HepG2 (cell line): Measurements from ENCODE around the gene NACC2. TPM values are rescaled to one million over a fixed set of nuclear protein-coding genes. Genes with fewer than 3 reads are reported as not detected.
A peak's percentile ranks its signal among the peaks of the same experiment; 100 is the strongest.

ENCODE experiments used
- ATAC-seq: fragments of 200-7000 bp; cut with Tn5 transposase; 3 replicates; pipeline ENCODE4 v1.9.1; 2020; ENCODE audit warnings: mild to moderate bottlenecking, moderate library complexity
- BruUV-seq: library from RNA; stranded (reverse); fragments of 400-500 nt; replicated peaks from 2 replicates; lab custom pipeline; 2021; lab: Mats Ljungman, UMichigan
- CTCF ChIA-PET: fragments of 300-600 bp; formaldehyde crosslinking; extraction: SDS; loops from one replicate; lab custom pipeline; 2021; ENCODE audit warnings: low total read pairs, inconsistent platforms, low intra/inter-chr PET ratio; lab: Yijun Ruan, JAX
- POLR2A ChIA-PET: fragments of 350-600 bp; sonication (Branson Sonifier 250); formaldehyde crosslinking; loops from one replicate; lab custom pipeline; 2020; ENCODE audit warnings: antibody characterized with exemption, inconsistent platforms; lab: Yijun Ruan, JAX
- DNase-seq: peaks from one replicate; pipeline ENCODE4 v3.0.0-alpha.2; 2015; ENCODE audit warnings: low spot score
- FAIRE-seq: peaks from 3 replicates; lab custom pipeline; 2011; peaks lifted over from hg19 to GRCh38; lab: Jason Lieb, UNC
- H2AFZ ChIP-seq: one replicate; pipeline ENCODE4 v1.6.1; 2011; ENCODE audit warnings: low read length, inconsistent platforms
- H3K27ac ChIP-seq: fragments of 300-600 bp; 3 replicates; pipeline ENCODE4 v1.8.0; 2011; ENCODE audit warnings: mixed run types, mild to moderate bottlenecking, mixed read lengths, low read length, inconsistent platforms; ENCODE audit not compliant: insufficient read depth; ENCODE audit errors: extremely low read length
- H3K27me3 ChIP-seq, 2 experiments: fragments of 200-600 bp in 1 of 2; 2 replicates in 1 of 2; 3 replicates in 1 of 2; pipeline versions ENCODE4 v1.6.0 to v1.8.0; 2011; ENCODE audit warnings: low read length in 2 of 2, mild to moderate bottlenecking in 2 of 2, moderate library complexity in 2 of 2, inconsistent platforms in 1 of 2; ENCODE audit not compliant: insufficient read depth in 2 of 2, control insufficient read depth in 1 of 2
- H3K36me3 ChIP-seq, 2 experiments: fragments of 200-600 bp in 1 of 2; replicated peaks in 1 of 2; 2 replicates in 1 of 2; 3 replicates in 1 of 2; pipeline versions ENCODE4 v1.5.1 to v1.8.0; 2011; ENCODE audit warnings: low read length in 2 of 2, inconsistent platforms in 1 of 2; ENCODE audit not compliant: insufficient read depth in 2 of 2, control insufficient read depth in 1 of 2
- H3K4me1 ChIP-seq: 2 replicates; pipeline ENCODE4 v1.5.1; 2012; ENCODE audit warnings: low read length, inconsistent platforms; ENCODE audit not compliant: insufficient read depth
- H3K4me2 ChIP-seq: 2 replicates; pipeline ENCODE4 v1.6.0; 2011; ENCODE audit warnings: low read depth, low read length, inconsistent platforms
- H3K4me3 ChIP-seq, 3 experiments: fragments of 200-600 bp in 1 of 3; sonication (generic), shearing (Covaris generic) in 1 of 3; replicated peaks in 1 of 3; 2 replicates each; pipeline ENCODE4 v1.5.1; 2011 to 2016; ENCODE audit warnings: low read length in 3 of 3, inconsistent platforms in 2 of 3, low read depth in 2 of 3, mild to moderate bottlenecking in 2 of 3, control low read depth in 1 of 3, mixed read lengths in 1 of 3; ENCODE audit not compliant: insufficient read depth in 1 of 3
- H3K79me2 ChIP-seq: one replicate; pipeline ENCODE4 v1.6.1; 2011; ENCODE audit warnings: low read length, inconsistent platforms; ENCODE audit not compliant: insufficient read depth
- H3K9ac ChIP-seq: 2 replicates; pipeline ENCODE4 v1.6.0; 2011; ENCODE audit warnings: mild to moderate bottlenecking, low read depth, low read length, inconsistent platforms; ENCODE audit not compliant: insufficient read depth
- H3K9me3 ChIP-seq: 2 replicates; pipeline ENCODE4 v1.5.1; 2012; ENCODE audit warnings: mild to moderate bottlenecking, low read length
- H4K20me1 ChIP-seq: 2 replicates; pipeline ENCODE4 v1.6.0; 2011; ENCODE audit warnings: inconsistent platforms, mild to moderate bottlenecking, low read length, moderate library complexity; ENCODE audit not compliant: insufficient read depth
- AGO2 ChIP-seq: fragments of 200-400 bp; formaldehyde crosslinking; optimal IDR thresholded peaks from 2 replicates; pipeline ENCODE3; 2017; ENCODE audit warnings: mild to moderate bottlenecking, low read depth, low read length, moderate library complexity
- ATAD3A ChIP-seq: sonication (generic); formaldehyde crosslinking; IDR thresholded peaks from 2 replicates; pipeline ENCODE4 v1.4.0; 2020; ENCODE audit warnings: missing genetic modification reagents
- ATF1 ChIP-seq: IDR thresholded peaks from 2 replicates; pipeline ENCODE4 v1.6.1; 2016; ENCODE audit warnings: mild to moderate bottlenecking, control low read depth
- MAFK ChIP-seq, 2 experiments: IDR thresholded peaks in 1 of 2; conservative IDR thresholded peaks in 1 of 2; 2 replicates each; pipeline ENCODE4 v1.6.1; 2011; ENCODE audit warnings: improper control_type of control experiment in 2 of 2, low read length in 2 of 2
- MXD4 ChIP-seq: IDR thresholded peaks from 2 replicates; pipeline ENCODE4 v1.6.1; 2016; ENCODE audit warnings: mild to moderate bottlenecking, missing biosample characterization, missing genetic modification reagents
- NFKB2 ChIP-seq: sonication (generic); formaldehyde crosslinking; IDR thresholded peaks from 2 replicates; pipeline ENCODE4 v1.4.0; 2020; ENCODE audit warnings: missing genetic modification reagents, borderline replicate concordance
- RBFOX2 ChIP-seq: fragments of 200-400 bp; formaldehyde crosslinking; IDR thresholded peaks from 2 replicates; pipeline ENCODE4 v1.6.1; 2017; ENCODE audit warnings: low read depth, mild to moderate bottlenecking, low read length
- REST ChIP-seq, 2 experiments: IDR thresholded peaks; 2 replicates each; pipeline ENCODE4 v1.6.1; 2011 to 2012; ENCODE audit warnings: low read length in 2 of 2, borderline replicate concordance in 1 of 2, low read depth in 1 of 2, mild to moderate bottlenecking in 1 of 2, moderate library complexity in 1 of 2
- SCMH1 ChIP-seq: sonication (generic); formaldehyde crosslinking; IDR thresholded peaks from 2 replicates; pipeline ENCODE4 v1.9.0; 2021; ENCODE audit warnings: missing genetic modification reagents, mild to moderate bottlenecking, borderline replicate concordance
- SNAPC2 ChIP-seq: sonication (generic); formaldehyde crosslinking; IDR thresholded peaks from 2 replicates; pipeline ENCODE4 v1.8.1; 2022; ENCODE audit warnings: mild to moderate bottlenecking, missing genetic modification reagents
- THYN1 ChIP-seq: sonication (generic); formaldehyde crosslinking; IDR thresholded peaks from 2 replicates; pipeline ENCODE4 v1.8.1; 2023; ENCODE audit warnings: low read depth, mild to moderate bottlenecking, moderate library complexity, missing genetic modification reagents, borderline replicate concordance
- ZNF207 ChIP-seq: fragments of 450-650 bp; IDR thresholded peaks from 2 replicates; pipeline ENCODE4 v1.6.1; 2016; ENCODE audit warnings: antibody characterized with exemption, borderline replicate concordance
- ZNF282 ChIP-seq: fragments of 450-650 bp; IDR thresholded peaks from 2 replicates; pipeline ENCODE4 v1.6.1; 2018; ENCODE audit not compliant: partially characterized antibody
- WGBS: methylation state at CpG from one replicate; pipeline ENCODE4 v1.1.6; 2017; ENCODE audit warnings: low lambda C conversion rate; 5-methylcytosine and 5-hydroxymethylcytosine counted together
- in situ Hi-C: cut with HindIII; loops from 2 replicates; pipeline ENCODE4 v1.10.0; 2017; ENCODE audit warnings: low pct_unique_long_range_greater_than_20kb; ENCODE audit not compliant: extremely low pct_ligation_motif_present
- intact Hi-C: fragments of 100-400 bp; cut with micrococcal nuclease; formaldehyde crosslinking; loops from one replicate; pipeline ENCODE4 v1.10.0; 2022; ENCODE audit not compliant: unreplicated experiment
- polyA plus RNA-seq, 8 experiments: library from polyadenylated mRNA; depleted of rRNA in 3 of 8; stranded (reverse) in 7 of 8; unstranded in 1 of 8; fragments of >200 nt; fragmentation: Illumina TruSeq in 4 of 8; extraction: Trizol in 4 of 8; gene quantifications; 2 replicates each; pipeline versions ENCODE4 v1.2.1 to v1.2.3, GENCODE V29; 2011 to 2016; ENCODE audit warnings: low read depth in 4 of 8, missing spikeins in 1 of 8, mixed read lengths in 1 of 8; ENCODE audit not compliant: insufficient read depth in 1 of 8
- total RNA-seq, 5 experiments: library from RNA; depleted of rRNA; stranded (reverse); fragments of >200 nt; fragmentation: Illumina TruSeq; extraction: Trizol; gene quantifications; 2 replicates each; pipeline ENCODE4 v1.2.3, GENCODE V29; 2016; ENCODE audit warnings: low read depth in 1 of 5
- TF ChIP-seq, protein P1 (sequence below): sonication (generic); formaldehyde crosslinking; IDR thresholded peaks from 2 replicates; pipeline ENCODE4 v1.5.0; 2020; ENCODE audit warnings: mild to moderate bottlenecking, low read depth, missing genetic modification reagents, borderline replicate concordance

The NACC2 gene
- total and polyA plus RNA-seq, 2 of the 13 experiments (the other 11 are each of a cell fraction or from before 2014, with no cell fraction given), result 5.9 to 12.3 TPM

GRCh38 chr9:136116360-136117098 is 21.4 kb upstream of the NACC2 start (continued):
- TF ChIP-seq MXD4 (CRISPR knock-in tag), result no peak
- TF ChIP-seq, protein P1, sequence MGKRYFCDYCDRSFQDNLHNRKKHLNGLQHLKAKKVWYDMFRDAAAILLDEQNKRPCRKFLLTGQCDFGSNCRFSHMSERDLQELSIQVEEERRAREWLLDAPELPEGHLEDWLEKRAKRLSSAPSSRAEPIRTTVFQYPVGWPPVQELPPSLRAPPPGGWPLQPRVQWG (CRISPR knock-in tag), result no peak
- no peak for TF ChIP-seq ATF1 (CRISPR knock-in tag)
- TF ChIP-seq ZNF207, result no peak
- peak; percentile 60 for TF ChIP-seq RBFOX2
- TF ChIP-seq NFKB2 (CRISPR knock-in tag), result no peak
- no peak for TF ChIP-seq THYN1 (CRISPR knock-in tag)
- no peak for TF ChIP-seq SCMH1 (CRISPR knock-in tag)
- no peak for TF ChIP-seq ZNF282
- TF ChIP-seq ATAD3A (CRISPR knock-in tag), result no peak
- TF ChIP-seq, all 625 proteins: peak for 3

DNA sequence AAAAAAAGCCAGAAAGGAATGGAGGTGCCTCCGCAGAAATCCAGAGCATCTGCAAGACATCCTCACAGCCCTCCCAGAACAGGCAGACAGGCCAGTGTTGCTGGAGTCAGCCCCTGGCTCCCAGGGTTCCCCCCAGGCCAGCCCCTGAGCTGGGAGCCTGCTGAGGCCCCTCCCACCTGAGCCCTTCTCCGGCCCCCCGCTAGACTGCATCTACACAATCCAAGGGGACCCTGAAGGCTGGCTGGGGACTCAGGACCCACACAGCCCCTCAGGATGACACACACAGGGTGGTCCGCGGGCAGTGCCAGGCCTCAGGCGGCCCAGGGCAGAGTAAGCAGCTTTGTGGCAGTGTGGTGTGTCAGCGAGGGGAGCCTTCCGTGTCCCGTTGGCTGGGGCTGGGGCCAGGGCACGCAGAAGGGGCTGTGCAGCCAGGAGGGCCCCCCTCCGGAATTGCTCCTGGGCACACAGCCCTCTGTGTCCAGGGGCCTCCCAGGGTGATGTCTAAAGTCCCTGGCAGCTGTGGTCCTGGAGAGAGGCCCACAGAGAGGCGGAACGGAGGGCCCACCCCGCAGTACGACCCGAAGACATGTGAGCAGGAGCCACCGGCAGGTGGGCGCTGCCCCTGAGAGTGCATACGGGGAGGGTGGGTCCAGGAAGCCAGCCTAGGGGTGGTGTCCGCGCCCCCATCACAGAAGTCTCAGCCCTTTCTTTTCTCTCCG is 20.7 kb upstream of the NACC2 start:
- H3K27ac ChIP-seq, result no peak overlapping the region
- intact Hi-C loops, result no loop called here
- BruUV-seq, result no TSS peak

More for the DNA sequence above, 20.7 kb upstream of the NACC2 start:
- Histone ChIP-seq H3K36me3 (no peaks in the 10 kb centered on the region), H3K4me1 (peaks cover 23% of the 10 kb centered on the region), H3K4me3 (no peak overlapping the region), H3K27me3 (no peaks in the 10 kb centered on the region; a peak in 1 of 5 replicates), H4K20me1 (no peaks in the 10 kb centered on the region), H3K4me2 (no peak overlapping the region), H2AFZ (no peak overlapping the region), H3K9me3 (no peaks in the 10 kb centered on the region), H3K79me2 (no peaks in the 10 kb centered on the region), H3K9ac (no peak overlapping the region)
- no peak for DNase-seq
- ATAC-seq, result no peak
- in situ Hi-C loops, result no loop called here
- no peak for TF ChIP-seq SNAPC2
- TF ChIP-seq AGO2, result peak; percentile 67
- no peak for TF ChIP-seq REST (IDR thresholded peaks at IDR 0.05; ENCODE audit: borderline replicate concordance in 1 of 2, low read depth in 1 of 2, low read length in 2 of 2)
- TF ChIP-seq MAFK (conservative IDR thresholded peaks at IDR 0.05 in 1 of 2, IDR thresholded peaks at IDR 0.05 in 1 of 2; ENCODE audit: low read length in 2 of 2), result no peak
- FAIRE-seq, result no peak
- ChIA-PET POLR2A (no interaction called here), CTCF (no interaction called here)
- 96% methylated on average over 11 of the region's 22 CpGs for WGBS
